Activated CD4-positive, CD25-positive, alpha-beta regulatory T cell treated with anti-CD3 and anti-CD28 coated beads, Interleukin-2, amount 50 U/mL, for 24 hours (primary cell): ENCODE measurements around the gene KPTN.

Experiments
- ATAC-seq, 2 donors: fragments of 150-1000 bp; cut with Tn5 transposase; one replicate each; pipeline ENCODE4 v1.10.0; 2021; ENCODE audit warnings: mild to moderate bottlenecking in 1 of 2, moderate library complexity in 1 of 2

Gene KPTN

GRCh38 chr19:47508721-47509120 lies 24.7 kb upstream of the KPTN start:
- no peak for ATAC-seq

- no peak for ATAC-seq
Measured at GRCh38 chr19:47507924-47508553, 24.0 kb upstream of the KPTN start.

GRCh38 chr19:47507012-47507411 lies 23.0 kb upstream of the KPTN start:
- ATAC-seq, result no peak

- ATAC-seq, result no peak
Measured at GRCh38 chr19:47506459-47506858, 22.4 kb upstream of the KPTN start.

- ATAC-seq, result no peak
Measured at GRCh38 chr19:47505506-47505905, 21.5 kb upstream of the KPTN start.

GRCh38 chr19:47503826-47504150 lies 19.8 kb upstream of the KPTN start:
- no peak for ATAC-seq

- no peak for ATAC-seq
Measured at GRCh38 chr19:47503130-47503825, 19.3 kb upstream of the KPTN start.

GRCh38 chr19:47499863-47500830 lies 16.1 kb upstream of the KPTN start:
- ATAC-seq, result no peak

- no peak for ATAC-seq
Measured at GRCh38 chr19:47499371-47499770, 15.4 kb upstream of the KPTN start.

GRCh38 chr19:47498561-47498960 lies 14.5 kb upstream of the KPTN start:
- ATAC-seq, result no peak

GRCh38 chr19:47497821-47498520 lies 14.0 kb upstream of the KPTN start:
- ATAC-seq, result no peak

- no peak for ATAC-seq
Measured at GRCh38 chr19:47497050-47497766, 13.2 kb upstream of the KPTN start.

- ATAC-seq, result no peak
Measured at GRCh38 chr19:47495478-47496372, 11.7 kb upstream of the KPTN start.

- ATAC-seq, result no peak
Measured at GRCh38 chr19:47494729-47495128, 10.7 kb upstream of the KPTN start.

- no peak for ATAC-seq
Measured at GRCh38 chr19:47494211-47494547, 10.2 kb upstream of the KPTN start.

GRCh38 chr19:47493378-47494210 lies 9.6 kb upstream of the KPTN start:
- no peak for ATAC-seq

GRCh38 chr19:47492571-47493377 lies 8.8 kb upstream of the KPTN start:
- ATAC-seq, result no peak

GRCh38 chr19:47492137-47492533 lies 8.1 kb upstream of the KPTN start:
- no peak for ATAC-seq

- no peak for ATAC-seq
Measured at GRCh38 chr19:47491358-47492136, 7.5 kb upstream of the KPTN start.
